Liver (tissue), 9 donors: ENCODE data around the gene ADGRV1. TPM values are rescaled to one million over a fixed set of nuclear protein-coding genes. Genes with fewer than 3 reads are reported as not detected.
A peak's percentile ranks its signal among the peaks of the same experiment; 100 is the strongest.

ENCODE experiments used
- DNase-seq: peaks from one replicate; pipeline ENCODE4 v3.0.0-alpha.2; 2017; ENCODE audit warnings: low spot score
- H3K27ac ChIP-seq, 2 donors: one replicate each; pipeline ENCODE4 v1.7.0; 2013; ENCODE audit warnings: inconsistent platforms in 2 of 2, low read length in 2 of 2, control low read depth in 1 of 2, low read depth in 1 of 2, mild to moderate bottlenecking in 1 of 2
- H3K27me3 ChIP-seq, 4 donors: one replicate each; pipeline versions ENCODE4 v1.6.1 to v1.7.0; 2013; ENCODE audit warnings: low read length in 3 of 4, inconsistent platforms in 1 of 4, mild to moderate bottlenecking in 1 of 4, moderate library complexity in 1 of 4; ENCODE audit not compliant: control insufficient read depth in 4 of 4, insufficient read depth in 4 of 4
- H3K36me3 ChIP-seq, 4 donors: one replicate each; pipeline versions ENCODE4 v1.6.1 to v1.7.0; 2013; ENCODE audit warnings: low read length in 3 of 4, mild to moderate bottlenecking in 3 of 4, low read depth in 1 of 4, moderate library complexity in 1 of 4; ENCODE audit not compliant: control insufficient read depth in 4 of 4, insufficient read depth in 3 of 4
- H3K4me1 ChIP-seq, 4 donors: one replicate each; pipeline versions ENCODE4 v1.6.1 to v1.7.0; 2013; ENCODE audit warnings: low read length in 3 of 4, mild to moderate bottlenecking in 3 of 4, moderate library complexity in 1 of 4; ENCODE audit not compliant: control insufficient read depth in 4 of 4, insufficient read depth in 4 of 4
- H3K4me3 ChIP-seq, 3 donors: one replicate each; pipeline versions ENCODE4 v1.6.1 to v1.7.0; 2013; ENCODE audit warnings: low read length in 3 of 3, control low read depth in 1 of 3, low read depth in 1 of 3, mild to moderate bottlenecking in 1 of 3
- H3K9ac ChIP-seq, 2 donors: one replicate each; pipeline ENCODE4 v1.7.0; 2013; ENCODE audit warnings: low read length in 2 of 2, mild to moderate bottlenecking in 2 of 2, moderate library complexity in 2 of 2, control low read depth in 1 of 2, low read depth in 1 of 2
- H3K9me3 ChIP-seq, 4 donors: one replicate each; pipeline versions ENCODE4 v1.6.1 to v1.7.0; 2013; ENCODE audit warnings: low read length in 3 of 4; ENCODE audit not compliant: control insufficient read depth in 4 of 4
- FOXA1 ChIP-seq: IDR thresholded peaks from 2 replicates; pipeline ENCODE4 v1.6.1; 2016; ENCODE audit warnings: antibody characterized with exemption
- FOXA2 ChIP-seq: IDR thresholded peaks from 2 replicates; pipeline ENCODE4 v1.6.1; 2016; ENCODE audit warnings: antibody characterized with exemption
- GABPA ChIP-seq, 2 donors: IDR thresholded peaks in 1 of 2; conservative IDR thresholded peaks in 1 of 2; 2 replicates each; pipeline ENCODE4 v1.6.1; 2016; ENCODE audit warnings: antibody characterized with exemption in 2 of 2, mild to moderate bottlenecking in 1 of 2, moderate library complexity in 1 of 2
- HNF4A ChIP-seq, 2 donors: conservative IDR thresholded peaks; 2 replicates each; pipeline ENCODE4 v1.6.1; 2016; ENCODE audit warnings: antibody characterized with exemption in 2 of 2, mild to moderate bottlenecking in 2 of 2
- HNF4G ChIP-seq: IDR thresholded peaks from 2 replicates; pipeline ENCODE4 v1.6.1; 2016; ENCODE audit warnings: antibody characterized with exemption
- JUND ChIP-seq, 2 donors: IDR thresholded peaks; 2 replicates each; pipeline ENCODE4 v1.6.1; 2016; ENCODE audit warnings: antibody characterized with exemption in 2 of 2
- NR2F2 ChIP-seq: IDR thresholded peaks from 2 replicates; pipeline ENCODE4 v1.6.1; 2016; ENCODE audit warnings: antibody characterized with exemption
- RAD21 ChIP-seq, 2 donors: IDR thresholded peaks; 2 replicates each; pipeline ENCODE4 v1.6.1; 2016; ENCODE audit warnings: antibody characterized with exemption in 2 of 2, mild to moderate bottlenecking in 2 of 2
- RXRA ChIP-seq, 2 donors: IDR thresholded peaks; 2 replicates each; pipeline ENCODE4 v1.6.1; 2017 to 2018; ENCODE audit warnings: antibody characterized with exemption in 2 of 2, mild to moderate bottlenecking in 1 of 2
- SP1 ChIP-seq: IDR thresholded peaks from 2 replicates; pipeline ENCODE4 v1.6.1; 2018; ENCODE audit warnings: antibody characterized with exemption, mild to moderate bottlenecking
- TAF1 ChIP-seq: conservative IDR thresholded peaks from 2 replicates; pipeline ENCODE4 v1.6.1; 2016; ENCODE audit warnings: antibody characterized with exemption, mild to moderate bottlenecking
- YY1 ChIP-seq: IDR thresholded peaks from 2 replicates; pipeline ENCODE4 v1.6.1; 2016; ENCODE audit warnings: antibody characterized with exemption, mild to moderate bottlenecking
- WGBS: extraction: QIAGEN DNeasy Blood & Tissue Kit; methylation state at CpG from one replicate; pipeline ENCODE4 v1.1.7; 2013; 5-methylcytosine and 5-hydroxymethylcytosine counted together
- polyA plus RNA-seq, 2 donors: library from polyadenylated mRNA; stranded (reverse) in 1 of 2; unstranded in 1 of 2; fragments of 200-250 nt in 1 of 2; fragments of >200 nt in 1 of 2; fragmentation: Nextera tagmentation in 1 of 2; extraction: Ambion mirVana in 1 of 2; gene quantifications; one replicate each; pipeline versions ENCODE4 v1.2.1 to v1.2.3, GENCODE V29; 2013 to 2015
- total RNA-seq, 2 donors: library from RNA; depleted of rRNA; stranded (reverse); fragments of >200 nt; gene quantifications; one replicate each; pipeline ENCODE4 v1.2.3, GENCODE V29; 2014
- TF ChIP-seq, protein P1 (sequence below): IDR thresholded peaks from 2 replicates; pipeline ENCODE4 v1.6.1; 2016; ENCODE audit warnings: antibody characterized with exemption, mild to moderate bottlenecking
- TF ChIP-seq, protein P2 (sequence below): IDR thresholded peaks from 2 replicates; pipeline ENCODE4 v1.6.1; 2016; ENCODE audit warnings: antibody characterized with exemption
- TF ChIP-seq, protein P3 (sequence below): IDR thresholded peaks from 2 replicates; pipeline ENCODE4 v1.6.1; 2016; ENCODE audit warnings: antibody characterized with exemption
- TF ChIP-seq, protein P4 (sequence below): fragments of 150-350 bp; IDR thresholded peaks from 2 replicates; pipeline ENCODE4 v1.5.1; 2017; ENCODE audit warnings: improper control_type of control experiment, low read depth, low read length; ENCODE audit not compliant: missing input control
- TF ChIP-seq, protein P5 (sequence below): IDR thresholded peaks from 2 replicates; pipeline ENCODE4 v1.6.1; 2016; ENCODE audit warnings: antibody characterized with exemption
- donor health status: healthy.
- donor health status: healthy.
- donor health status: healthy.
- donor health status: healthy.
- donor health status: healthy.

Gene ADGRV1
- total and polyA plus RNA-seq, 4 donors = 5.1 to 15.5 (median 9.6) TPM

DNA sequence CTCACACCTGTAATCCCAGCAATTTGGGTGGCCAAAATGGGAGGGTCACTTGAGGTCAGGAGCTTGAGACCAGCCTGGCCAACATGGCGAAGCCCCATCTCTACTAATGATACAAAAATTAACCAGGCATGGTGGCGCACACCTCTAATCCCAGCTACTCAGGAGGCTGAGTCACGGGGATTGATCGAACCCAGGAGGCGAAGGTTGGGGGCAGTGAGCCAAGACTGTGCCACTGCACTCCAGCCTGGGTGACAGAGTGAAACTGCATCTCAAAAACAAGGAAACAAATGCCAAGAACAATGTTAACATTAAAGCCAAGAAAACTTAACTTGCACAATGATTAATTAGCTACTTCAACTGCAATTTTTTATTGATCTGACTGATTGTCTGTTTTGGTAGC lies 621.9 kb downstream of the ADGRV1 start (continued):
- TF ChIP-seq, protein P1, sequence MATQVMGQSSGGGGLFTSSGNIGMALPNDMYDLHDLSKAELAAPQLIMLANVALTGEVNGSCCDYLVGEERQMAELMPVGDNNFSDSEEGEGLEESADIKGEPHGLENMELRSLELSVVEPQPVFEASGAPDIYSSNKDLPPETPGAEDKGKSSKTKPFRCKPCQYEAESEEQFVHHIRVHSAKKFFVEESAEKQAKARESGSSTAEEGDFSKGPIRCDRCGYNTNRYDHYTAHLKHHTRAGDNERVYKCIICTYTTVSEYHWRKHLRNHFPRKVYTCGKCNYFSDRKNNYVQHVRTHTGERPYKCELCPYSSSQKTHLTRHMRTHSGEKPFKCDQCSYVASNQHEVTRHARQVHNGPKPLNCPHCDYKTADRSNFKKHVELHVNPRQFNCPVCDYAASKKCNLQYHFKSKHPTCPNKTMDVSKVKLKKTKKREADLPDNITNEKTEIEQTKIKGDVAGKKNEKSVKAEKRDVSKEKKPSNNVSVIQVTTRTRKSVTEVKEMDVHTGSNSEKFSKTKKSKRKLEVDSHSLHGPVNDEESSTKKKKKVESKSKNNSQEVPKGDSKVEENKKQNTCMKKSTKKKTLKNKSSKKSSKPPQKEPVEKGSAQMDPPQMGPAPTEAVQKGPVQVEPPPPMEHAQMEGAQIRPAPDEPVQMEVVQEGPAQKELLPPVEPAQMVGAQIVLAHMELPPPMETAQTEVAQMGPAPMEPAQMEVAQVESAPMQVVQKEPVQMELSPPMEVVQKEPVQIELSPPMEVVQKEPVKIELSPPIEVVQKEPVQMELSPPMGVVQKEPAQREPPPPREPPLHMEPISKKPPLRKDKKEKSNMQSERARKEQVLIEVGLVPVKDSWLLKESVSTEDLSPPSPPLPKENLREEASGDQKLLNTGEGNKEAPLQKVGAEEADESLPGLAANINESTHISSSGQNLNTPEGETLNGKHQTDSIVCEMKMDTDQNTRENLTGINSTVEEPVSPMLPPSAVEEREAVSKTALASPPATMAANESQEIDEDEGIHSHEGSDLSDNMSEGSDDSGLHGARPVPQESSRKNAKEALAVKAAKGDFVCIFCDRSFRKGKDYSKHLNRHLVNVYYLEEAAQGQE = no peak

DNA sequence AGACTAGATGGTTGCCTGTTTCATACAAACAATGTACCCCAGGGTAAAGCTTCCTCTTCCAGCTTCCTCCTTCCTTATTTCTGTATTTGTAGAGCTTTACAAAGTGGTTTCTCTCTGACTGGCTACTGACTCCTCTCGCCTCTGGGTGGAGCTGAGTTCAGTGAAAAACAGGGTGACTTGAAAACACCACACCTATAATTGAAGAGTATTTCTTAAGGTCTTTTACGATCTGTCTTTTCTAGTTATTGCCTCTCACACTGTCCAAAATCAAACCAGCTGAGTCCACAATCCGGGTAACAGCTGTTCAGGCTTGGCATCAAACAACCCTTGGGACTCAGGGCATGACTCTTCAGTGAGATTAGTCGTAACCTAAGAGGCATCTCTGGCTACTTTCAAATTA lies 624.2 kb downstream of the ADGRV1 start:
- TF ChIP-seq, protein P2, sequence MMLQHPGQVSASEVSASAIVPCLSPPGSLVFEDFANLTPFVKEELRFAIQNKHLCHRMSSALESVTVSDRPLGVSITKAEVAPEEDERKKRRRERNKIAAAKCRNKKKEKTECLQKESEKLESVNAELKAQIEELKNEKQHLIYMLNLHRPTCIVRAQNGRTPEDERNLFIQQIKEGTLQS = no peak
- no peak for TF ChIP-seq SP1
- TF ChIP-seq, protein P3, sequence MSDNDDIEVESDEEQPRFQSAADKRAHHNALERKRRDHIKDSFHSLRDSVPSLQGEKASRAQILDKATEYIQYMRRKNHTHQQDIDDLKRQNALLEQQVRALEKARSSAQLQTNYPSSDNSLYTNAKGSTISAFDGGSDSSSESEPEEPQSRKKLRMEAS = no peak
- TF ChIP-seq HNF4G = no peak
- peak; percentile 9 to 14 for TF ChIP-seq RAD21 (IDR thresholded peaks at IDR 0.05)
- H3K36me3 ChIP-seq = no peaks in the 10 kb centered on the region
- no peak overlapping the region for H3K9ac ChIP-seq
- H3K27me3 ChIP-seq = no peaks in the 10 kb centered on the region
- H3K9me3 ChIP-seq = no peaks in the 10 kb centered on the region
- no peak overlapping the region for H3K4me3 ChIP-seq
- 55% methylated on average over 4 of the region's 4 CpGs for WGBS
- no peak overlapping the region for H3K27ac ChIP-seq
- DNase-seq = no peak
- H3K4me1 ChIP-seq = no peaks in the 10 kb centered on the region

DNA sequence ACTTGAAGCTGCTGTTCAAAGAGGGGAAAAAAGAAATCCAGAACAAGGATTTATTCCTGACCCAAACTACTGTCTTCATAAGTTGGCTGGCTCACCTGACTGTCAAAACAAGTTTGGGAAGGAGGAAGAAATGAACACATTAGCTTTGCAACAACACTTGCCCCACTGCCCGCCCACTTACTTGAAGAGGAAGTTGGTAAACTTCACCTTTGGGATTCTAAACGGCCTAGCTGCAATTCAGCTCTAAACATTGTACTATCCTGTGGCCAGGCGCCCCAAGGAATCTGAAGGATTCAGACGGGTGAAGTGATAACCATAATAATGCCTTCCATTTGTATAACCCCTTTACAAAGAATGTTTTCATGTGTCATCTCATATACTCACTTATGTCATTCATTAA lies 625.1 kb downstream of the ADGRV1 start:
- no peak overlapping the region for H3K9ac ChIP-seq
- TF ChIP-seq, protein P4, sequence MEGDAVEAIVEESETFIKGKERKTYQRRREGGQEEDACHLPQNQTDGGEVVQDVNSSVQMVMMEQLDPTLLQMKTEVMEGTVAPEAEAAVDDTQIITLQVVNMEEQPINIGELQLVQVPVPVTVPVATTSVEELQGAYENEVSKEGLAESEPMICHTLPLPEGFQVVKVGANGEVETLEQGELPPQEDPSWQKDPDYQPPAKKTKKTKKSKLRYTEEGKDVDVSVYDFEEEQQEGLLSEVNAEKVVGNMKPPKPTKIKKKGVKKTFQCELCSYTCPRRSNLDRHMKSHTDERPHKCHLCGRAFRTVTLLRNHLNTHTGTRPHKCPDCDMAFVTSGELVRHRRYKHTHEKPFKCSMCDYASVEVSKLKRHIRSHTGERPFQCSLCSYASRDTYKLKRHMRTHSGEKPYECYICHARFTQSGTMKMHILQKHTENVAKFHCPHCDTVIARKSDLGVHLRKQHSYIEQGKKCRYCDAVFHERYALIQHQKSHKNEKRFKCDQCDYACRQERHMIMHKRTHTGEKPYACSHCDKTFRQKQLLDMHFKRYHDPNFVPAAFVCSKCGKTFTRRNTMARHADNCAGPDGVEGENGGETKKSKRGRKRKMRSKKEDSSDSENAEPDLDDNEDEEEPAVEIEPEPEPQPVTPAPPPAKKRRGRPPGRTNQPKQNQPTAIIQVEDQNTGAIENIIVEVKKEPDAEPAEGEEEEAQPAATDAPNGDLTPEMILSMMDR = no peak
- TF ChIP-seq, protein P5, sequence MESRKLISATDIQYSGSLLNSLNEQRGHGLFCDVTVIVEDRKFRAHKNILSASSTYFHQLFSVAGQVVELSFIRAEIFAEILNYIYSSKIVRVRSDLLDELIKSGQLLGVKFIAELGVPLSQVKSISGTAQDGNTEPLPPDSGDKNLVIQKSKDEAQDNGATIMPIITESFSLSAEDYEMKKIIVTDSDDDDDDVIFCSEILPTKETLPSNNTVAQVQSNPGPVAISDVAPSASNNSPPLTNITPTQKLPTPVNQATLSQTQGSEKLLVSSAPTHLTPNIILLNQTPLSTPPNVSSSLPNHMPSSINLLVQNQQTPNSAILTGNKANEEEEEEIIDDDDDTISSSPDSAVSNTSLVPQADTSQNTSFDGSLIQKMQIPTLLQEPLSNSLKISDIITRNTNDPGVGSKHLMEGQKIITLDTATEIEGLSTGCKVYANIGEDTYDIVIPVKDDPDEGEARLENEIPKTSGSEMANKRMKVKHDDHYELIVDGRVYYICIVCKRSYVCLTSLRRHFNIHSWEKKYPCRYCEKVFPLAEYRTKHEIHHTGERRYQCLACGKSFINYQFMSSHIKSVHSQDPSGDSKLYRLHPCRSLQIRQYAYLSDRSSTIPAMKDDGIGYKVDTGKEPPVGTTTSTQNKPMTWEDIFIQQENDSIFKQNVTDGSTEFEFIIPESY = no peak
- TF ChIP-seq RXRA (IDR thresholded peaks at IDR 0.05) (no peak), JUND (IDR thresholded peaks at IDR 0.05) (no peak), FOXA2 (no peak), NR2F2 (no peak), FOXA1 (no peak), GABPA (IDR thresholded peaks at IDR 0.05 in 1 of 2, conservative IDR thresholded peaks at IDR 0.05 in 1 of 2) (no peak), HNF4A (conservative IDR thresholded peaks at IDR 0.05) (no peak), TAF1 (no peak), HNF4G (no peak), SP1 (no peak), RAD21 (IDR thresholded peaks at IDR 0.05) (no peak), YY1 (no peak)
- TF ChIP-seq, protein P2 = no peak
- TF ChIP-seq, protein P1 = no peak
- TF ChIP-seq, protein P3 = no peak
- H3K27me3 ChIP-seq = no peaks in the 10 kb centered on the region
- no peak for DNase-seq
- no peaks in the 10 kb centered on the region for H3K36me3 ChIP-seq
- 70% methylated on average over 4 of the region's 4 CpGs for WGBS
- H3K27ac ChIP-seq = no peak overlapping the region
- H3K4me1 ChIP-seq = no peaks in the 10 kb centered on the region
- no peaks in the 10 kb centered on the region for H3K9me3 ChIP-seq
- H3K4me3 ChIP-seq = no peak overlapping the region
